ENCODE measurements around the gene ITGA2B.
"Not testable (repeated sequence)": the region's sequence is repeated elsewhere in the genome, so short reads cannot be mapped to it uniquely, and the experiment has no call there.

Gene ITGA2B

GRCh38 chr17:44389281-44389680 is at the start of gene ITGA2B:
Gene ITGA2B (minus strand): TSS chr17:44389649. CDS start chr17:44389473, 176 bp downstream.
- no peak for DNase-seq

- no peak for DNase-seq
Observed at GRCh38 chr17:44439168-44439567, 49.7 kb upstream of the ITGA2B start.

DNA sequence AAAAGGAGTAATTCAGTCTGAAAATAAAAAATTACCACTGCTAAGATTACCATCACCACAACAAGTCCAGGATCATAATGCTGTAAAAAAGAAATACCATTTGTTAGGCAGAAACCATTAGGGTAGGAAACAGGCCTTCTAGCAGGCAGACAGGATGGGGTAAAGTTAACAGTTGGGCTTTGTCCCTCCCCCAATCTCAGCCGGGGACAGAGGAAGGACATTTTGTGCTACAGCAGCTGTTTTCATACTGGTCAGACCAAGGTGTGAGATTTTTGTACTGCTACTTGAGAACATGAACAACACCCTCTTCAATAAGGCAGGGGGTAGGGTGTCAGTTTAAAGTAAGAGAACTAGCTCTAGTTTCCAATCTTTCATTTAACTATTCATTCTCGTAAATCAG is 49.2 kb upstream of the ITGA2B start:
- no peak for DNase-seq

DNA sequence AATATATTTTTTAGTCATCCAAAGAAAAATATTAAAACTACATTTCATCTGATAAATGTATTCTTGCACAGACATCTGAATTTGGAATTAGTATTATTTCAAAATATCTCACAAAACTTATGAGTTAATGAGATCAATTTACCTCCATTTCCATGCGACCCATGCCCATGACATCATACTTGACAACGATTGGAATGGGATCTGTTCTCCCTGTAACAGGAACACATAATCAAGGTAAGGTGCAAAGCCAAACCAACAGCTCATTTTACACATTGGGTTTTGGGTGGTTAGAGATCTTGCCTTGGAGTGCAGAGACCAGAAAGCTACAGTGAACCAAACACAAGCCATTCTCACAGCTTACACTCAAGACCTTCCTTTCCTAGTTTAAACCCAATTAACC is 46.9 kb upstream of the ITGA2B start:
- no peak for DNase-seq

DNA sequence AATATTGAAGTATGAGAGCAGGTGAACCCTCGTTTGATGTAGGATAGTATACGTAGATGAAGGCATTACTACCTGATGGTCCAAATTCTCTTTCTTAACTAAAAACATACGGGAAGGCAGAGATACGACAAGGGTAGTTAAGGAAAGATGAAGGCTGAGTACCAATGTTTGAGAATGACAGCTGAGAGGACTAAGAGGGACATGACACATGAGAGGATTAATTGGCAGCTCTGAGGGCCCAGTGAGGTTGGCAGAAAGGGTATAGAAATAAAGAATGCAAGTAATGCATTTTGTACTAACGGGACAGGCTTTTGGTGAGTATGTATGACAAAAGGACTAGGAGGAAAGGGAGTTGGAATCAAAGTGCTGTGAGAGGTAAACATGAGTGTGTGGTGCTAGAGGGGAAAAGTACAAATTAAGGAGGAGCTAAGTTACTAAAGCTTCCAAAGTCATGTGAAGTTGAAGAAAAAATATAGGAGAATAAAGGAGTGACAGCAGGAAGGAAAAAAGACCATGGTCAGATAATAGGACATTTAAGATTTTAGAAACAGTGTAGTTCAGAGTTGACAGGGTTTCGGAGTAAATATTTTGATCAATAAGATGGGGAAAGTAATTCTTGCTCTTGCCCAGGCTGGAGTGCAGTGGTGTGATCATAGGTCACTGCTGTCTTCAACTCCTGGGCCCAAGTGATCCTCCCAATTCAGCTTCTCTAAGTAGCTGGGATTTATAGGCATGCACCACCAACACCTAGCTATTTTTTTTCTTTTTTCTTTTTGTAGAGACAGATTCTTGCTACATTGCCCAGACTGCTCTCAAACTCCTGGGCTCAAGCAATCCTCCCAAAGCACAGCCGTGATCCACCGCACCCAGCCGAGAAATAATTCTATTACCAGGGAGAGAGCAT is 43.1 kb upstream of the ITGA2B start:
- no peak for DNase-seq

DNA sequence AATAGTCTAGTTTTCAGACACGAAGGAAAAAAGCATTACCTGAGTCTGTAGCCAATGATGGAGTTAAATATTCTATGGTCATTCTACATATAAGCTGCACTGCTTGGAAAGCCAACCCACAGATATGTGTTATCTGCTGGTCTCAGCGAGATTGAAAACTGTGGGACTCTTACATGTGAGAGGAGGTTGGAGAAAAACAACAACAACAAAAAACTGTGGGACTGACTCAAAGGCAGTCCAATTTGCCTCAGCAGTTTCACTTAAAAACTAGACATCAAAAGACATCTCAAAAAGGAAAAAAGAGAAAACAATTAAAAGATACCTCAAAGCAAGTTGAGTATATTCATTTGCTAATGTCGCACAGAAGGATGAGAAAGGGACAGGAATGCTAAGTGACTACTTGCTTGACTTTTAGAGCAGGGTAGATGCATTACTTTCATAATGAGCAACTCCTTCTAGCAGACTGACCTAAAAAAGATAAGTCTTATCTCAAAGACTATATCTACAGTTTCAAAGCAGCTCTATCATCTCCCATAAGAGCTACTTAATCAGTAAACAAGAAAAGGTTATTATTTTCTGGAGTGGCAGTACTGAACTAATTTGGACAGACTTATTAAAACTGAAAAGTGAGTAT is 35.5 kb upstream of the ITGA2B start:
- no peak for DNase-seq

- DNase-seq, result no peak
Observed at GRCh38 chr17:44417553-44417952, 28.1 kb upstream of the ITGA2B start.

DNA sequence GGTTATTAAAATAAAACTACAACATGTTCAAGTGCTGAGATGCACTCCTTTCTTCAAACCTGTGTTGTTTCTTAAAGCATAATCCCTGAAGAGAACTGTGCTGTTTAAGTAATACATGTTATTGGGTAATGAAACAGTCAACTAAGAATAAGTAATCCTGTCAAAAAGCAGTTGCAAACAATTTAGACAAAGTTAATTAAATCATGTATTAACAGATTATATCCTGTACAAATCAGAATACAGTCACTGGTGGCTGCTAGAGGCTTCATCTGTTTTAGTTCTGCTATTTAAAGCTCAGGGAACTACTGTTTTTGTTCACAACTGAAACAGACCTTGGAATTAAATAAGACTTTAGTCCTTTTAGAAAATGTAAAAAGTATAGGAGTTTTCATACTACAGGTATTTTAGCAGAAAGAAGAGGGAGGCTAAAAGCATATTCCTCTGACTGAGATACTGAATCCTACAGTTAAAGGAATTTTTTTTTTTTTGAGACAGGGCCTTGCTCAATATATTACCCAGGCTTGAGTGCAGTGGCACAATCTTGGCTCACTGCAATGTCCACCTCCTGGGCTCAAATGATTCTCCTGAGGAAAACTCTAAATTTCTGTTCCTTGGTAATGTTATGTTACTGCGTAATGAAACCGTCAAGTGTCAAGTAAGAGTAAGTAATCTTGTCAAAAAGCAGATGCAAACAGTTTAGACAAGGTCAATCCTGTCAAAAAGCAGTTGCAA is 27.3 kb upstream of the ITGA2B start:
- DNase-seq, result no peak

GRCh38 chr17:44414394-44415155 is 25.1 kb upstream of the ITGA2B start:
- DNase-seq, result no peak

GRCh38 chr17:44409309-44410028 is 20.0 kb upstream of the ITGA2B start:
- no peak for DNase-seq

DNA sequence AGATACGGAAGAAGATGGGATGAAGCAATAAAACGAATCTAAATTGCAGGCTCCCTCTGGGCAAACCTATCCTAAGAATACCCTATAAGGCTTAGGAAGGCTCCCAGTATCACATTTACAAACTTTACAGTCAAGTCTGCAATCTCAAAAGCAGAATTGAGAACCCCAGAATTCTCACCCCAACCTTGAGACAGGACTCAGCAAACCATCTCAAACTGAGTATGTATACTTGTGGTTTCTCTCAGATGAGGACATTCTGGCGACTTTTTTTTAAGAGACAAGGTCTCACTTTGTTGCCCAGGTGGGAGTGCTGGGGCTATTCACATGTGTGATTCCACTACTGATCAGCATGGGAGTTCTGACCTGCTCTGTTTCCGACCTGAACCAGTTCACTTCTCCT is 19.3 kb upstream of the ITGA2B start:
- DNase-seq, result no peak

GRCh38 chr17:44402564-44403172 is 13.2 kb upstream of the ITGA2B start:
- DNase-seq, result no peak

GRCh38 chr17:44400226-44400847 is 10.9 kb upstream of the ITGA2B start:
- no peak for DNase-seq

DNA sequence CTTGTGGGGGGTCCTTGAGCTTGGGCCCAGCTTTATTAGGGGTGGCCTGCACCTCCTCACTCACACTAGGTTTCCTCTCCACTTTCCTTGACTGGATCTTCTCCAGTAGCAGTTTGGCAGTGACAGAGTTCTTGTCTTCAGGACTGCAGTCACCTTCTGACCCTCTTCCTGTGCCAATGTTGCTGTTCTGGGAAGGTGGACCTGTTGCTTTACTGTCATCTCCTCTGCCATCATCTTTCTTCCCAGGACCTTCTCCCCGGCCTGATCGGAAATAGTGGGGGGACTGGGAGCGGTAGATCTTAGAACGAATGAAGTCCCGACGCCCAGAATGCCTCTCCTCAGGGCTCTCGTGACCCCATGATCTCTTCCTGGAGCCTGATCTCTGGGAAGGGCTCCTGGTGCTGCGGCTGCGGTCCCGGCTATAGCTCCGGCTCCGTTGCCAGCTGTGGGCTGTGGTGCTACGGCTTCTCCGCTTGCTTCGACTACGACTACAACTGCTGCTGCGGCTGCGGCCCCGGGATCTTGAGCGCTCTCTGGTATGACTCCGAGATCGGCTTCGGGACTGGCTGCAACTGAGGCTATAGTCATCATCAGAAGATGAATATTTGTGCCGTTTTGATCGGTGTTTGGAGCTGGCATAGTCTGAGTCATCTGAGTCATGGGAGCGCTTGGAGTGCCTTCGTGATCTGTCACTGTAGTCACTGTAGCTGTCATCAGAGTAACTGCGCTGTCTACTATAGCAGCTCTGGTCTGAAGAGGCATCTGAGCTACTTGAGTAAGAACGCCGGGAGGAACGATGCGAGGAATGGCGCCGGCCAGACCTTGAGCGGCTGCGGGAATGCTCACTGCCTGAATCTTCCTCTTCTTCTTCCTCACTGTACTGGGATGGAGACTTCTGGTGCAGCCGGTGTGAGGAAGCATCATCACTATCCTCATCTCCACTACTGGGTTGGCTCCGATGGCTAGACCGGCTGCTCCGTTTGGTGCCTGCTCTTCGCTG is 9.5 kb upstream of the ITGA2B start:
- no peak for DNase-seq

- DNase-seq, result no peak
Observed at GRCh38 chr17:44397479-44398440, 8.3 kb upstream of the ITGA2B start.

GRCh38 chr17:44396946-44397345 is 7.5 kb upstream of the ITGA2B start:
- no peak for DNase-seq

DNA sequence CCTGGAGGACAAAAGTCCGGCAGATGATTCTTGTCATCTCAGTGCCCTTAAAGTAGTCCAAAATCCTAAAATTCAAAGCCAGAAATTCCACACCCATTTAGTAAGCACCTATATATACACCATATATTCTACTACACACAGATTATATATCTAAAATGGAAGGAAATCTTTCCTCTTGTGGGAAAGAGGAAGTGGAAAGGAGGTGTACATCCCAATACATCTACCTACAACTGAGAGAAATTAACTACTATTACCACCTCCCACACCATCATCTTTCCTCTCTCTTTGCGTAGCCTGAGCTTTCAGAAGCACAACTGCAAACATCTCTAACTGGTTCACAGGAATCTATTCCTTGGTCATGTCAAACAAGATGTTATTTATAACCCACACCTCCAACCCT is 5.4 kb upstream of the ITGA2B start:
- no peak for DNase-seq

GRCh38 chr17:44394112-44394511 is 4.7 kb upstream of the ITGA2B start:
- DNase-seq, result not testable (repeated sequence)

Measured in stimulated activated CD4-positive, alpha-beta T cell treated with anti-CD3 and anti-CD28 coated beads, Interleukin-2, amount 100 ng/mL, for 24 hours (primary cell).